GM18519 (cell line): ENCODE measurements around the gene ARFGAP1.
"Not testable (repeated sequence)": the region's sequence is repeated elsewhere in the genome, so short reads cannot be mapped to it uniquely, and the experiment has no call there.

ENCODE experiments used
- ATAC-seq: cut with Tn5 transposase; IDR thresholded peaks from one replicate; pipeline ENCODE4 v1.9.1; 2021; ENCODE audit warnings: mild to moderate bottlenecking, moderate library complexity; ENCODE audit not compliant: unreplicated experiment, low FRiP score

ARFGAP1 gene

DNA sequence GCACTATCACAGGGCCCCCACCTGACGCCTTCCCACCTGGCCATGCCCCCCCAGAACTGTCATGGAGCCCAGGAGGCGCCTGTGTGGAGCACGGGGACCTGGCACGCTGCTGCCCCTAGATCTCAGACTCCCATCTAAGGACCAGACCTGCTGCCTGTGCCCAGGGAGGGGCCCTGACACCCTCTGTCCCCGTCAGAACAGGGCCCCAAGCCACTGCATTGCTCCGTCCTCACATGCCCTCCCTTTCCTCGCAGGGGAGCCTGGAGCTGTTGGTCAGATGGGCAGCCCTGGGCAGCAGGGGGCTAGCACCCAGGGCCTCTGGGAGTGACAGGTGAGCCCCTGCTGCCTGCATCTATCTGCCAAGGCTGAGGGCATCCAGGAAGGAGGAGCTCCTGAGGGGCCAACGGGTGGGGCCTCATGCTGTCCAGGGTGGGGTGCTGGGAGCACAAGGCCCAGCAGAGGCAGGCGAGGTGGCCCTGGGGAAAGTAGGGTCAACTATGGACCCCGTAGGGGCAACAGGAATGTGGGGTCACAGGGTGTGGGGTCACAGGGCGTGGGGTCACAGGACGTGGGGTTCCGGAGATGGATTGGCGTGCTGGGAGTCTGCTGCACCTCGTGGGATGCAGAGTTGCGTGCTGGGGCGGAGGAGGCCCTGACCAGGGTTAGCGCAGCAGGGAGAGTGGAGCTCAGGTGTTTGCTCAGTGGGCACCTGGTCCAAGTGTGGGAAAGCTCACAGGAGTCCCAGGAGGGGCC is 56.9 kb downstream of the ARFGAP1 start:
- ATAC-seq = no peak

GRCh38 chr20:63330084-63330760 is 57.6 kb downstream of the ARFGAP1 start:
- ATAC-seq = no peak

DNA sequence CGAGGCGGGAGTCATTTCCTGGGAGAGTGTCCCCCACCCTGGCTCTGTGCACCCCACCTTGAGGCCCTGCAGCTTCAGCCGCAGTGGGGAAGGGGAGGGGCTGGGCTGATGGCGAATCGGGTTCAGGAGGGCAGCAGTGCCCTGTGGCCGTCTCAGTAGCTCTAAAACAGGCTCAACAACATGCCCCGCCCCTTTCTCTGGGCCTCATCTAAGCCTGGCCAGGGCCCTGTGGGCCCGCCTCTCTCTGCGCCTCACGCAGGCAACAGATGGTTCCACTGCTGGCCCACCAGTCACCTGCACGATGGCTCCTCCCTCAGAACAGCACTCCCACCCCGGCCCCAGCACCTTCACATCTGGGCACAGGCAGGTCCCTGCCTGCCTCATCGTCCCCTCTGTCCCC is 58.3 kb downstream of the ARFGAP1 start:
- ATAC-seq = no peak

GRCh38 chr20:63331741-63332400 is 59.3 kb downstream of the ARFGAP1 start:
- ATAC-seq = no peak

DNA sequence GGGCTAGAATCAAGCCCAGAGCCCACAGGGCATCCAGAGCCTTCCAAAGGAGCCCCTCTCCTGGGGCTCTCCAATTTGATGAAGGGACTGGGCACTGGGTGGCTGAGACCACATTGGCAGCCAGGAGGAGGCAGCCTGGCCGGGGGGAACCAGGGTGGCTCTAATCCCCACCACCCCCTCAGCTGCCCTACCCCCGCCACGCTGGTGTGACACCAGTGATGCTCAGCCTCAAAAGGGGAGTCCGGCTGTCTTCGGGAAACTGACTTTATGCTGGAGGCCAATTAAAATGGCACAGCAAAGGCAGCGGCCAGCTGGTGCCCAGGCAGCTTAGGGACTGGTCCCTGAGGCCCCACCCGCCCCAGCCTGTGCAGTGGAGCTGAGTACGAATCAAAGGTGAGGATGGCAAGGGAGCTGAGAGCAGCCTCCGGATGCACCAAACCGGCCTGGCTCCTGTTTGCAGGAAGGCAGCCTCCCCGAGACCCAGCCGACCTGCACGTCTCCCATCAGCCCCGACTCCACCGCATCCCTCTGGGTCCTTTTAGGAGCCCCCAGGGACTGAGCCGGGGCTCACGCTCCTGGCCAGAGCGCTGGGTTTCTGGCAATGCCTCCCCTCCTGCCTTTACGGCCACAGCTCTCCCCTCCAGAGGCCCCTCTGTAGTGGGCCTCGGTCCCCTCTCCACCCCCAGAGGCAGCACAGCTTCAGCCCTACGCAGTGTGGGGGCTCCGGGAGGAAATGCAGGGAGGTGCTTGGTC is 60.1 kb downstream of the ARFGAP1 start:
- ATAC-seq = no peak

- ATAC-seq = no peak
Measured at GRCh38 chr20:63333241-63333836, 60.7 kb downstream of the ARFGAP1 start.

DNA sequence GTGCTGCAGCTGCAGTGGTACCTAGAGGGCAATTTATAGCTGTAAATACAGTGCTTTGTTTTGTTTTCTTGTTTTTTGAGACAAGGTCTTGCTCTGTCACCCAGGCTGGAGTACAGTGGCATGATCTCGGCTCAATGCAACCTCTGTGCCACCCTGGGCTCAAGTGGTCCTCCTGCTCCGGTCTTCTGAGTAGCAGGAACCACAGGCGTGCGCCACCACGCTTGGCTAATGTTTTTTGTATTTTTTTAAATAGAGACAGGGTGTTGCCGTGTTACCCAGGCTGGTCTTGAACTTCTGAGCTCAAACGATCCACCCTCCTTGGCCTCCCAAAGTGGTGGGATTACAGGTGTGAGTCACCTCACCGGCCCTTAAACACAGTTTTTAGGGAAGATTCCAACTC is 61.7 kb downstream of the ARFGAP1 start:
- ATAC-seq = no peak

DNA sequence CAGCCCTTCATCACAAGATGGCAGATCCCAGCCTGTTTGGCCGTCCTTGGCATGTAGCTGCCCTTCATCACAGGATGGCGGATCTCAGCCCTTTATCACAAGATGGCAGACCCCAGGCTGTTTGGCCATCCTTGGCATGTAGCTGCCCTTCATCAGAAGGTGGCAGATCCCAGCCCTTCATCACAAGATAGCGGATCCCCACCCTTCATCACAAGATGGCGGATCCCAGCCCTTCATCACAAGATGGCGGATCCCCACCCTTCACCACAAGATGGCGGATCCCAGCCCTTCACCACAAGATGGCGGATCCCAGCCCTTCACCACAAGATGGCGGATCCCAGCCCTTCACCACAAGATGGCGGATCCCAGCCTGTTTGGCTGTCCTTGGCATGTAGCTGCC is 62.4 kb downstream of the ARFGAP1 start:
- not testable (repeated sequence) for ATAC-seq

GRCh38 chr20:63335711-63336110 is 63.1 kb downstream of the ARFGAP1 start:
- ATAC-seq = no peak

DNA sequence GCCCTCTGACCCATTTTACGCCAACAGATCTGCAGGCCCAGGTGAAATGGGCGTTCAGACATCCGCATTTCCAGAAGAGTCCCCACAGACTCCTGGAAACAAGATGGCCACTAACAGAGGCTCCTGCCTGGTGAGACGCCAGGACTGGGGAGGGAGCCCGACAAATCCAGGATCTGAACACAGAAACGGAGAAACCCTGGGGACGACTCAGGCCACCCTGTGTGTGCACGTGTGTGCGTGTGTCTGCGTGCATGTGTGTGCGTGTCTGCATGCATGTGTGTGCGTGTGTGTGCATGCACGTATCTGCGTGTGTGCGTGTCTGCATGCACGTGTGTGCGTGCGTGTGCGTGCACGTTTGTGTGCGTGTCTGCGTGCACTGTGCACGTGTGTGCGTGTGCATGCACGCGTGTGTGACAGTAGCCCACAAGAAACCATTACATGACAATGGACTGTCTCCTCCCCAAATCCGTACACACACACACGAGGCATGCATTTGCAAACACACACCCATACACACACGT is 63.7 kb downstream of the ARFGAP1 start:
- ATAC-seq = no peak

- no peak for ATAC-seq
Measured at GRCh38 chr20:63337786-63338420, 65.3 kb downstream of the ARFGAP1 start.
